Omental fat pad (tissue), 4 donors: ENCODE results near the gene SS18L1. TPM values are rescaled to one million over a fixed set of nuclear protein-coding genes. Genes with fewer than 3 reads are reported as not detected.

Experiments used
- ATAC-seq: fragments of 150-250 bp; one replicate; pipeline ENCODE4 v1.9.1; 2016; ENCODE audit warnings: mild to moderate bottlenecking, moderate library complexity; ENCODE audit not compliant: low FRiP score
- DNase-seq: peaks from one replicate; pipeline ENCODE4 v3.0.0-alpha.2; 2019; ENCODE audit warnings: low spot score
- CTCF ChIP-seq, 3 donors: fragments of 450-650 bp; IDR thresholded peaks; one replicate each; pipeline ENCODE4 v1.5.1; 2016 to 2017; ENCODE audit warnings: antibody characterized with exemption in 3 of 3, mild to moderate bottlenecking in 3 of 3, moderate library complexity in 2 of 3
- total RNA-seq, 4 donors: library from RNA; depleted of rRNA; stranded (reverse); fragments of >200 nt; gene quantifications; one replicate each; pipeline ENCODE4 v1.1.0, GENCODE V29; 2016

The SS18L1 gene
- total RNA-seq, 4 donors from 2014 or later = 10.3 to 23.4 (median 12.3) TPM

- TF ChIP-seq CTCF (IDR thresholded peaks at IDR 0.05) = no peak
- ATAC-seq = no peak
- DNase-seq = no peak
Measured at GRCh38 chr20:62190639-62191411, 47.3 kb downstream of the SS18L1 start.

- ATAC-seq = no peak
- DNase-seq = no peak
- no peak for TF ChIP-seq CTCF (IDR thresholded peaks at IDR 0.05)
Measured at GRCh38 chr20:62191781-62192559, 48.4 kb downstream of the SS18L1 start.

- no peak for TF ChIP-seq CTCF (IDR thresholded peaks at IDR 0.05)
- ATAC-seq = no peak
- DNase-seq = no peak
Measured at GRCh38 chr20:62192635-62193034, 49.1 kb downstream of the SS18L1 start.

GRCh38 chr20:62193079-62194025, 49.8 kb downstream of the SS18L1 start:
- no peak for TF ChIP-seq CTCF (IDR thresholded peaks at IDR 0.05)
- DNase-seq = no peak
- no peak for ATAC-seq

- ATAC-seq = no peak
- no peak for TF ChIP-seq CTCF (IDR thresholded peaks at IDR 0.05)
Measured at GRCh38 chr20:62195075-62195405, 51.5 kb downstream of the SS18L1 start.

GRCh38 chr20:62195736-62196135, 52.2 kb downstream of the SS18L1 start:
- no peak for DNase-seq
- ATAC-seq = no peak
- no peak for TF ChIP-seq CTCF (IDR thresholded peaks at IDR 0.05)

More at GRCh38 chr20:62195075-62195405, 51.5 kb downstream of the SS18L1 start:
- DNase-seq = no peak
